Ectodermal cell (in vitro differentiated cells): Measurements from ENCODE around the gene PDE10A.
"Not testable (repeated sequence)": the region's sequence is repeated elsewhere in the genome, so short reads cannot be mapped to it uniquely, and the experiment has no call there.

ENCODE experiments used
- H3K27ac ChIP-seq: 2 replicates; pipeline ENCODE4 v1.7.0; 2013; ENCODE audit warnings: mild to moderate bottlenecking, low read depth, low read length; ENCODE audit not compliant: insufficient read depth, poor library complexity, severe bottlenecking
- H3K27me3 ChIP-seq: 2 replicates; pipeline ENCODE4 v1.7.0; 2013; ENCODE audit warnings: mild to moderate bottlenecking, low read length; ENCODE audit not compliant: insufficient read depth, control insufficient read depth, poor library complexity, severe bottlenecking
- H3K36me3 ChIP-seq: one replicate; pipeline ENCODE4 v1.7.0; 2013; ENCODE audit warnings: low read length; ENCODE audit not compliant: control insufficient read depth, insufficient read depth
- H3K4me1 ChIP-seq: one replicate; pipeline ENCODE4 v1.7.0; 2013; ENCODE audit warnings: low read length; ENCODE audit not compliant: control insufficient read depth, insufficient read depth
- H3K4me3 ChIP-seq: 2 replicates; pipeline ENCODE4 v1.7.0; 2013; ENCODE audit warnings: low read depth, low read length, control low read depth; ENCODE audit not compliant: insufficient read depth
- H3K9me3 ChIP-seq: 2 replicates; pipeline ENCODE4 v1.7.0; 2013; ENCODE audit warnings: mild to moderate bottlenecking, low read length, moderate library complexity; ENCODE audit not compliant: control insufficient read depth
- WGBS, 2 experiments: methylation state at CpG; one replicate each; pipeline ENCODE4 v1.1.7; 2013; ENCODE audit warnings: missing lambda C conversion rate in 2 of 2; 5-methylcytosine and 5-hydroxymethylcytosine counted together

Gene PDE10A

DNA sequence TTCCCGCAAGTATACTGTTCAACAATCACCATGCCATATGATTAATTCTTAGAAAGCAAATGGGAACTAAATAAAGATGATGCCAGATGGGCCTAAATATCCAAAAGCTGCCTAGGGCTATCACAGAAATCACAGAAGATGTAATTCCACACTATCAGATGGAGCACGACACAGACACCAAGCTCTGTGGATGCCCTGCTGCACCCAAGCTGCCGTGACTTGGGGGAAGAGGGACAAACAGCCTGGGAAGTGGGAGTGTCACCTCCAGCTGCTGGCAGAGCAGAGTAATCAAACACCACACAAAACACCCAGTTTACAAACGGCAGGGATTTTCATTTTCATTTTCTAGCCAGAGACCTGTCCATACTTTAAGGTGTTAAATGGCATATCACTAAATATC, 35.7 kb downstream of the PDE10A start:
- Histone ChIP-seq H3K4me3 (no peak overlapping the region), H3K9me3 (no peaks in the 10 kb centered on the region), H3K36me3 (no peaks in the 10 kb centered on the region), H3K4me1 (peaks cover 3% of the 10 kb centered on the region), H3K27me3 (no peaks in the 10 kb centered on the region), H3K27ac (no peak overlapping the region)
- 80 to 86% methylated on average over 3 of the region's 4 CpGs for WGBS, 2 experiments

DNA sequence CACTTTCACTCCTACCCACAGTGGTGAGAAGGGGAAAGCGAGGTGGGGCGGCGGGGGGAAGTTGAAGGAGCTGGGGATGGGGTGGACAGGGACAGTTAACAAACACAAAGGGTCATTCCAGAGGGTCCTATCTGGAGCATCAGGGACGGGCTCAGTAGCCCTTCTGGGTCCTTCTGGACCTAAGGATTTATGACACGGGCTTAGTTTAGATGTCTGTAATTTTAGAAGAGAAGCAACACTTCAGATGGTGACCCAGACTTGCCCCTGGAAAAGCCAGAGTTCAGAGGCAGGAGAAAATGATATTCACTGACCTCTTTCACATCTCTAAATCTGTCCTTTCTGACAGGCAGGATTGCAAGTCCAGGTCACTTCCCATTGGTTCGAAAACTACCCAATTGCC, 36.3 kb downstream of the PDE10A start:
- WGBS, 2 experiments, result 71 to 75% methylated on average over 6 of the region's 6 CpGs
- Histone ChIP-seq H3K4me1 (peaks cover 3% of the 10 kb centered on the region), H3K36me3 (no peaks in the 10 kb centered on the region), H3K27me3 (no peaks in the 10 kb centered on the region), H3K9me3 (no peaks in the 10 kb centered on the region), H3K27ac (no peak overlapping the region), H3K4me3 (no peak overlapping the region)

DNA sequence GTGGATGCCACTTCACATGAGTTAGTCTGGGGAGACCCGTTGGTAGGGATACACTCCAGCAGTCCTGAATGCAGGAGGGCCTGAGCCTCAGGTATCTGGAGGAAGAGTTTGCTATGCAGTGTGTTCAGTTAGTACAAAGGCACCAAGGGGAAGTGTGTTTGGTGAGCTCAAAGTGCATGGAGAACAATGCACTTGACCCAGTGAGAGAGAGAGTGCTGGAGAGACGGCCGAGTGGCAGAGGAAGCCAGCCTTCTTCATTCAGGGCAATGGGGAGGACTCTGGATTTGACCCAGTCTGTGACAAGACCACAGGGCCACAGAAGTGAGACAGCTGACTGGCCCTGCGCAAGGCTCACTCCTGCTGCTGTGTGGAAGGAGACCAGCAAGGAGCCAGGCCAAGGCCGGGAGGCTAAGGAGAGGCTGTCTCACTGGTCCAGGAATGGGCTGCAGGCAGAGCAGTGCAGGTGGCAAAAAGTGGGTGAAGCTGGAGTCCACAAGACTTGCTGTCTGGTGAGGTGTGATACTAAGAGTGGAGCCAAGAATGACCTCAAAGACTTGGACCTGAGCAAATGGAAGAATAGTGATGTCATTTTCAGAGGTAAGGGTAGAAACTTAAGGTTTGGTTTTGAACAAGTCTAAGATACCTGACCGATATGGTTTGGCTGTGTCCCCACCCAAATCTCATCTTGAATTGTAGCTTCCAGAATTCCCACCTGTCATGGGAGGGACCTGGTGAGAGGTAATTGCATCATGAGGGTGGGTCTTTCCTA, 38.0 kb downstream of the PDE10A start:
- WGBS, 2 experiments, result 91 to 93% methylated on average over 6 of the region's 6 CpGs
- Histone ChIP-seq H3K27me3 (no peaks in the 10 kb centered on the region), H3K4me3 (no peak overlapping the region), H3K36me3 (no peaks in the 10 kb centered on the region), H3K9me3 (no peaks in the 10 kb centered on the region), H3K27ac (no peak overlapping the region), H3K4me1 (peaks cover 3% of the 10 kb centered on the region)

DNA sequence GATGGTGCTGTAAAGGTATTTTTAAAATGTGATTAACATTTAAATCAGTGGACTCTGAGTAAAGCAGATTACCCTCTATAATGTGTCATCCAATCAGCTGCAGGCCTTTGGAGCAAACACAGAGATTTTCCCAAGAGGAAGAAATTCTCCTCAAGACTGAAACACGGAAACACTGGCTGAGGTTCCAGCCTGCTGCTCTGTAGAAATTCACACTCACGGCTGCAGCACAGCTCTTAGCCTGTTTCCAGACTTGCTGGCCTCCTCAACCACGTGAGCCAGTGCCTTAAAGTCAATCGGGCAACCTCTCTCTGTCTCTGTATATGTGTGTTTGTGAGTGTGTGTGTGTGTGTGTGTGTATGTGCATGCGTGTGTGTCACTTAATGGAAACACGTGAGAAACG, 41.1 kb downstream of the PDE10A start:
- Histone ChIP-seq H3K4me3 (no peak overlapping the region), H3K27ac (no peak overlapping the region), H3K27me3 (no peaks in the 10 kb centered on the region), H3K36me3 (no peaks in the 10 kb centered on the region), H3K4me1 (no peaks in the 10 kb centered on the region), H3K9me3 (no peaks in the 10 kb centered on the region)
- WGBS, 2 experiments, result 87 to 97% methylated on average over 7 of the region's 7 CpGs

DNA sequence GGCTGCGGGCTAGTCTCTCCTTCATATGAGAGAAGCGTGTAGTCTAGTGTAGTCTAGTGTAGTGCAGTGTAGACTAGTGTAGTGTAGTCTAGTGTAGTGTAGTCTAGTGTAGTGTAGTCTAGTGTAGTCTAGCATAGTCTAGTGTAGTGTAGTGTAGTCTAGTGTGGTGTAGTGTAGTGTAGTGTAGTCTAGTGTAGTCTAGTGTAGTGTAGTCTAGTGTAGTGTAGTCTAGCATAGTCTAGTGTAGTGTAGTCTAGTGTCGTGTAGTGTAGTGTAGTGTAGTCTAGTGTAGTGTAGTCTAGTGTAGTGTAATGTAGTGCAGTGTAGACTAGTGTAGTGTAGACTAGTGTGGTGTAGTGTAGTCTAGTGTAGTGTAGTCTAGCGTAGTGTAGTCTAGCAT, 44.1 kb downstream of the PDE10A start:
- not testable (repeated sequence) for H3K36me3 ChIP-seq, H3K27ac ChIP-seq, H3K27me3 ChIP-seq, H3K4me3 ChIP-seq, H3K9me3 ChIP-seq, H3K4me1 ChIP-seq
- 95 to 98% methylated on average over 4 of the region's 4 CpGs for WGBS, 2 experiments

DNA sequence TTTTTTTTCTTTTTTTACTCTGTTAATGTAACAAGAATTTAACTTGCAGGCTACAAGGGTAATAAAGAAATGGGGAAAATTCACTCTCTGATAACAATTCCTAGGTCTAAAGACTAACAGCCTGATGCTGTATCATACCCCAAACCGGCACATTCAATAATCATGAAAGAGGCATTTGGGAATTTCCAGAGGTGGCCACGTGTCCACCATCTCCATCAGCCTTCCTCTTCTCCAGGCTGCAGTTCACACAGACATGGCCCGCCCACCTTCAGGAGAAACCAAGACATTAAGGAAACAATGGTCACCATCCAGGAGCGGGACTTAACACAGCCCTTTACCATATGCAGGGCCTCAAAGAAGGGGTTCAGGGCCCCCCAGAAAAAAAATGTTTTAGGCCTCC, 44.8 kb downstream of the PDE10A start:
- H3K36me3 ChIP-seq, result no peaks in the 10 kb centered on the region
- H3K4me1 ChIP-seq, result no peaks in the 10 kb centered on the region
- H3K27ac ChIP-seq, result no peak overlapping the region
- H3K4me3 ChIP-seq, result no peak overlapping the region
- WGBS, 2 experiments, result 78 to 82% methylated on average over 4 of the region's 4 CpGs
- H3K27me3 ChIP-seq, result no peaks in the 10 kb centered on the region
- H3K9me3 ChIP-seq, result no peaks in the 10 kb centered on the region

DNA sequence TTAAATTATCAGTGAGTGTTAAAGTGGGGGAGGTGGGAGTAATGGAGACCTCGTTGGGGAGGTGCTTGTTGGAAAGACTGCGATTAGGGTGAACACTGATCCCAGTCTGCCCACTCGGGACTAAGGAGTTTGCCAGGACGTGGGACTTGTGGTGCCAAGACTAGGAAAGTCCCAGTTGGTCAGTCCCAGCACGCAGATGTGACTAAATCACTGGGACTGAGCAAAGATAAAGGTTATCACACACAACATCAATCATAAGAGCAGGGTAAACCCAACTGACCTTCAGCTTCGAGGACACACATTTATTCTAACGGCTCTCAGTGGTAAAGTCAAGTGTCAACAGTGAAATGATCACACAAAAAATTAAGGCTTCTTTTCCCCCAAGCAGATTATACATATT, 45.5 kb downstream of the PDE10A start:
- H3K36me3 ChIP-seq, result no peaks in the 10 kb centered on the region
- 82 to 89% methylated on average over 7 of the region's 7 CpGs for WGBS, 2 experiments
- no peak overlapping the region for H3K27ac ChIP-seq
- H3K9me3 ChIP-seq, result no peaks in the 10 kb centered on the region
- no peaks in the 10 kb centered on the region for H3K27me3 ChIP-seq
- no peak overlapping the region for H3K4me3 ChIP-seq
- no peaks in the 10 kb centered on the region for H3K4me1 ChIP-seq

DNA sequence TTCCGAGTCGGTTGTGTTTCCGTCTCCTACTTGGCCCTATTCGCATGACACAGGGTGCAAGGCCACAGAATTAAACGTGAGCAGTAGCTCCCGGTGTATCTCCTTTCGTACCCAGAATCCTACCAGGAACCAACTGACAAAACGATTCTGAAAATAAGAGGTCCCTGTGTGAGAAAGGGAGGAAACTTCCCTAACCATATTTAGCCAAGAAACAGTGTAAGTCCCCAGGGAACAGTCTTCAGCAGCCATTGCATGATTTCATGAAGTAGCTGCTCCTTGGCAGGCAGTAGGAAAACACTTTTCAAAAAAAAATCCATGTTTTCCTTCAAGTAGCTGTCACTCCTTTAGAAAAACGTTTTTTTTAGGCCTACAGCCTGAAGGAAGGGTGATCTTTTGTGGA, 46.9 kb downstream of the PDE10A start:
- Histone ChIP-seq H3K27ac (no peak overlapping the region), H3K36me3 (no peaks in the 10 kb centered on the region), H3K9me3 (no peaks in the 10 kb centered on the region), H3K4me1 (no peaks in the 10 kb centered on the region), H3K27me3 (no peaks in the 10 kb centered on the region), H3K4me3 (no peak overlapping the region)
- WGBS, 2 experiments, result 45 to 52% methylated on average over 9 of the region's 9 CpGs

DNA sequence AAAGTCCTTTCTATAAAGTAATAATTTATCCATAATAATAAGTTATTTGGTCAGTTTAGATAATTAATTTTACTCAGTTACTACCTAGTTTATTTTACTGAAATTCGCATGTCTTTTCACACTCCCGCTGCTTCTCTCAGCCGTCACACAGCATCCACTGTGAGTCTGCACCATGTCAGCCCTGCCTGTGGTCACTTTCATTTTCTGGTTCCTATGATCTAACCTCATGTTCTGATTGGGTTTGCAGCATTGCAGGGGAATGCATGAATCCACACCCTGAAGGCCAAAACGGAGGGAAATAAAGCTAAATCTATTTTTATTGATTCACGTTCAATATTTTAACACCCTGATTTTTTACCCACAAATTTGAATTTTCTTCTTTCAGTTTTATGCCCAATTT, 47.4 kb downstream of the PDE10A start:
- Histone ChIP-seq H3K27ac (no peak overlapping the region), H3K9me3 (no peaks in the 10 kb centered on the region), H3K36me3 (no peaks in the 10 kb centered on the region), H3K4me1 (no peaks in the 10 kb centered on the region), H3K27me3 (no peaks in the 10 kb centered on the region), H3K4me3 (no peak overlapping the region)
- WGBS, 2 experiments, result 78 to 82% methylated on average over 5 of the region's 5 CpGs

DNA sequence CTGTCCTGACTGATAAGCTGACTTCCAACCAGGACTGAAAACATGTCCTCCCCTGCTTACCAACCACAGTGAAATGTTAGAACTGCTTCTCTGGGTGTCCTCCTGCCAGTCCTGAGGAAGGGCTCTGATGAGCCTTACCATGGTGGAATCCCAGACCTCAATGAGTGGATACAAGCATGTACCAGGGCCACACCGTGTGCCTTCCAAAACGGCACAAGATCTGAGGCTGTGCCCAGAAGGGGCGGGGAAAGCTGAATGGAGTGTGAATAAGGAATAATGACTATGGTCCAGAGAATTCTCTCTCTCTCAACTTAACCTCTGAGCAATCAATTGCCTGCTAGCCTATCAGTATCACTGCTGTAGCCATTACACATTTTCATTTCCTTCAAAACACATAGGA, 51.7 kb downstream of the PDE10A start:
- H3K9me3 ChIP-seq, result no peaks in the 10 kb centered on the region
- WGBS, 2 experiments, result 85 to 90% methylated on average over 2 to 3 of the region's 3 CpGs

DNA sequence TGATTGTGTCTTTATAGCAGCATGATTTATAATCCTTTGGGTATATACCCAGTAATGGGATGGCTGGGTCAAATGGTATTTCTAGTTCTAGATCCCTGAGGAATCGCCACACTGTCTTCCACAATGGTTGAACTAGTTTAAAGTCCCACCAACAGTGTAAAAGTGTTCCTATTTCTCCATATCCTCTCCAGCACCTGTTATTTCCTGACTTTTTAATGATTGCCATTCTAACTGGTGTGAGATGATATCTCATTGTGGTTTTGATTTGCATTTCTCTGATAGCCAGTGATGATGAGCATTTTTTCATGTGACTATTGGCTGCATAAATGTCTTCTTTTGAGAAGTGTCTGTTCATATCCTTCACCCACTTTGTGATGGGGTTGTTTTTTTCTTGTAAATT, 54.5 kb downstream of the PDE10A start:
- H3K4me1 ChIP-seq, H3K36me3 ChIP-seq, H3K27ac ChIP-seq, H3K4me3 ChIP-seq, H3K9me3 ChIP-seq, H3K27me3 ChIP-seq: not testable (repeated sequence)
- 80% methylated on average over 1 of the region's 1 CpG; no CpG with 5 or more reads in 1 of the 2 experiments for WGBS, 2 experiments

More for the DNA sequence above, 51.7 kb downstream of the PDE10A start:
- Histone ChIP-seq H3K27ac (no peak overlapping the region), H3K4me1 (no peaks in the 10 kb centered on the region), H3K27me3 (no peaks in the 10 kb centered on the region), H3K36me3 (no peaks in the 10 kb centered on the region), H3K4me3 (no peak overlapping the region)
